HepG2 (cell line): ENCODE data around the gene ZNF391. TPM values are rescaled to one million over a fixed set of nuclear protein-coding genes. Genes with fewer than 3 reads are reported as not detected.
"Not testable (repeated sequence)": the region's sequence is repeated elsewhere in the genome, so short reads cannot be mapped to it uniquely, and the experiment has no call there.

Experiments used
- ATAC-seq: fragments of 200-7000 bp; cut with Tn5 transposase; 3 replicates; pipeline ENCODE4 v1.9.1; 2020; ENCODE audit warnings: mild to moderate bottlenecking, moderate library complexity
- BruUV-seq: library from RNA; stranded (reverse); fragments of 400-500 nt; replicated peaks from 2 replicates; lab custom pipeline; 2021; lab: Mats Ljungman, UMichigan
- CTCF ChIA-PET: fragments of 300-600 bp; formaldehyde crosslinking; extraction: SDS; loops from one replicate; lab custom pipeline; 2021; ENCODE audit warnings: low total read pairs, inconsistent platforms, low intra/inter-chr PET ratio; lab: Yijun Ruan, JAX
- POLR2A ChIA-PET: fragments of 350-600 bp; sonication (Branson Sonifier 250); formaldehyde crosslinking; loops from one replicate; lab custom pipeline; 2020; ENCODE audit warnings: antibody characterized with exemption, inconsistent platforms; lab: Yijun Ruan, JAX
- DNase-seq: peaks from one replicate; pipeline ENCODE4 v3.0.0-alpha.2; 2015; ENCODE audit warnings: low spot score
- FAIRE-seq: peaks from 3 replicates; lab custom pipeline; 2011; peaks lifted over from hg19 to GRCh38; lab: Jason Lieb, UNC
- H2AFZ ChIP-seq: one replicate; pipeline ENCODE4 v1.6.1; 2011; ENCODE audit warnings: low read length, inconsistent platforms
- H3K27ac ChIP-seq: fragments of 300-600 bp; 3 replicates; pipeline ENCODE4 v1.8.0; 2011; ENCODE audit warnings: mixed run types, mild to moderate bottlenecking, mixed read lengths, low read length, inconsistent platforms; ENCODE audit not compliant: insufficient read depth; ENCODE audit errors: extremely low read length
- H3K27me3 ChIP-seq, 2 experiments: fragments of 200-600 bp in 1 of 2; 2 replicates in 1 of 2; 3 replicates in 1 of 2; pipeline versions ENCODE4 v1.6.0 to v1.8.0; 2011; ENCODE audit warnings: low read length in 2 of 2, mild to moderate bottlenecking in 2 of 2, moderate library complexity in 2 of 2, inconsistent platforms in 1 of 2; ENCODE audit not compliant: insufficient read depth in 2 of 2, control insufficient read depth in 1 of 2
- H3K36me3 ChIP-seq, 2 experiments: fragments of 200-600 bp in 1 of 2; replicated peaks in 1 of 2; 2 replicates in 1 of 2; 3 replicates in 1 of 2; pipeline versions ENCODE4 v1.5.1 to v1.8.0; 2011; ENCODE audit warnings: low read length in 2 of 2, inconsistent platforms in 1 of 2; ENCODE audit not compliant: insufficient read depth in 2 of 2, control insufficient read depth in 1 of 2
- H3K4me1 ChIP-seq: 2 replicates; pipeline ENCODE4 v1.5.1; 2012; ENCODE audit warnings: low read length, inconsistent platforms; ENCODE audit not compliant: insufficient read depth
- H3K4me2 ChIP-seq: 2 replicates; pipeline ENCODE4 v1.6.0; 2011; ENCODE audit warnings: low read depth, low read length, inconsistent platforms
- H3K4me3 ChIP-seq, 3 experiments: fragments of 200-600 bp in 1 of 3; sonication (generic), shearing (Covaris generic) in 1 of 3; replicated peaks in 1 of 3; 2 replicates each; pipeline ENCODE4 v1.5.1; 2011 to 2016; ENCODE audit warnings: low read length in 3 of 3, inconsistent platforms in 2 of 3, low read depth in 2 of 3, mild to moderate bottlenecking in 2 of 3, control low read depth in 1 of 3, mixed read lengths in 1 of 3; ENCODE audit not compliant: insufficient read depth in 1 of 3
- H3K79me2 ChIP-seq: one replicate; pipeline ENCODE4 v1.6.1; 2011; ENCODE audit warnings: low read length, inconsistent platforms; ENCODE audit not compliant: insufficient read depth
- H3K9ac ChIP-seq: 2 replicates; pipeline ENCODE4 v1.6.0; 2011; ENCODE audit warnings: mild to moderate bottlenecking, low read depth, low read length, inconsistent platforms; ENCODE audit not compliant: insufficient read depth
- H3K9me3 ChIP-seq: 2 replicates; pipeline ENCODE4 v1.5.1; 2012; ENCODE audit warnings: mild to moderate bottlenecking, low read length
- H4K20me1 ChIP-seq: 2 replicates; pipeline ENCODE4 v1.6.0; 2011; ENCODE audit warnings: inconsistent platforms, mild to moderate bottlenecking, low read length, moderate library complexity; ENCODE audit not compliant: insufficient read depth
- SALL2 ChIP-seq: sonication (generic); formaldehyde crosslinking; IDR thresholded peaks from 2 replicates; pipeline ENCODE4 v1.8.1; 2023; ENCODE audit warnings: mild to moderate bottlenecking, missing genetic modification reagents, inconsistent platforms
- ZNF33B ChIP-seq: sonication (generic); formaldehyde crosslinking; IDR thresholded peaks from 2 replicates; pipeline ENCODE4 v1.5.1; 2020; ENCODE audit warnings: mild to moderate bottlenecking, missing genetic modification reagents
- ZNF446 ChIP-seq: sonication (generic); formaldehyde crosslinking; IDR thresholded peaks from 2 replicates; pipeline ENCODE4 v1.5.0; 2020; ENCODE audit warnings: mild to moderate bottlenecking, missing genetic modification reagents
- ZNF878 ChIP-seq: sonication (generic); formaldehyde crosslinking; IDR thresholded peaks from 2 replicates; pipeline ENCODE4 v1.8.1; 2023; ENCODE audit warnings: mild to moderate bottlenecking, missing genetic modification reagents, moderate library complexity
- WGBS: methylation state at CpG from one replicate; pipeline ENCODE4 v1.1.6; 2017; ENCODE audit warnings: low lambda C conversion rate; 5-methylcytosine and 5-hydroxymethylcytosine counted together
- in situ Hi-C: cut with HindIII; loops from 2 replicates; pipeline ENCODE4 v1.10.0; 2017; ENCODE audit warnings: low pct_unique_long_range_greater_than_20kb; ENCODE audit not compliant: extremely low pct_ligation_motif_present
- intact Hi-C: fragments of 100-400 bp; cut with micrococcal nuclease; formaldehyde crosslinking; loops from one replicate; pipeline ENCODE4 v1.10.0; 2022; ENCODE audit not compliant: unreplicated experiment
- polyA plus RNA-seq, 8 experiments: library from polyadenylated mRNA; depleted of rRNA in 3 of 8; stranded (reverse) in 7 of 8; unstranded in 1 of 8; fragments of >200 nt; fragmentation: Illumina TruSeq in 4 of 8; extraction: Trizol in 4 of 8; gene quantifications; 2 replicates each; pipeline versions ENCODE4 v1.2.1 to v1.2.3, GENCODE V29; 2011 to 2016; ENCODE audit warnings: low read depth in 4 of 8, missing spikeins in 1 of 8, mixed read lengths in 1 of 8; ENCODE audit not compliant: insufficient read depth in 1 of 8
- total RNA-seq, 5 experiments: library from RNA; depleted of rRNA; stranded (reverse); fragments of >200 nt; fragmentation: Illumina TruSeq; extraction: Trizol; gene quantifications; 2 replicates each; pipeline ENCODE4 v1.2.3, GENCODE V29; 2016; ENCODE audit warnings: low read depth in 1 of 5
- TF ChIP-seq, protein P1 (sequence below): sonication (generic); formaldehyde crosslinking; IDR thresholded peaks from 2 replicates; pipeline ENCODE4 v1.4.0; 2020; ENCODE audit warnings: mild to moderate bottlenecking, missing genetic modification reagents
- TF ChIP-seq, protein P2 (sequence below): sonication (generic); formaldehyde crosslinking; IDR thresholded peaks from 2 replicates; pipeline ENCODE4 v1.5.1; 2020; ENCODE audit warnings: mild to moderate bottlenecking, missing genetic modification reagents, borderline replicate concordance
- TF ChIP-seq, protein P3 (sequence below): sonication (generic); formaldehyde crosslinking; IDR thresholded peaks from 2 replicates; pipeline ENCODE4 v1.8.0; 2022; ENCODE audit warnings: missing genetic modification reagents, mild to moderate bottlenecking, inconsistent platforms, borderline replicate concordance
- TF ChIP-seq, protein P4 (sequence below): sonication (generic); formaldehyde crosslinking; IDR thresholded peaks from 2 replicates; pipeline ENCODE4 v1.8.1; 2022; ENCODE audit warnings: mild to moderate bottlenecking, missing genetic modification reagents

The ZNF391 gene
- total and polyA plus RNA-seq, 2 of the 13 experiments (the other 11 are each of a cell fraction or from before 2014, with no cell fraction given), result 0.78 to 1.7 TPM

DNA sequence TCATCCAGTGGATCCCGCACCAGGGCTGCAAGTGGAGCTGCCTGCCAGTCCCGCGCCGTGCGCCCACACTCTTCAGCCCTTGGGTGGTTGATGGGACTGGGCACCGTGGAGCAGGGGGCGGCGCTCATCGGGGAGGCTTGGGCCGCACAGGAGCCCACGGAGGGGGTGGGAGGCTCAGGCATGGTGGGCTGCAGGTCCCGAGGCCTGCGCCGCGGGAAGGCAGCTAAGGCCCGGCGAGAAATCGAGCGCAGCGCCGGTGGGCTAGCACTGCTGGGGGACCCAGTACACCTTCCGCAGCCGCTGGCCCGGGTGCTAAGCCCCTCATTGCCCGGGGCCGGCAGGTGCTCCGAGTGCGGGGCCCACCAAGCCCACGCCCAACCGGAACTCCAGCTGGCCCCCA, 7.6 kb upstream of the ZNF391 start:
- FAIRE-seq, result not testable (repeated sequence)

DNA sequence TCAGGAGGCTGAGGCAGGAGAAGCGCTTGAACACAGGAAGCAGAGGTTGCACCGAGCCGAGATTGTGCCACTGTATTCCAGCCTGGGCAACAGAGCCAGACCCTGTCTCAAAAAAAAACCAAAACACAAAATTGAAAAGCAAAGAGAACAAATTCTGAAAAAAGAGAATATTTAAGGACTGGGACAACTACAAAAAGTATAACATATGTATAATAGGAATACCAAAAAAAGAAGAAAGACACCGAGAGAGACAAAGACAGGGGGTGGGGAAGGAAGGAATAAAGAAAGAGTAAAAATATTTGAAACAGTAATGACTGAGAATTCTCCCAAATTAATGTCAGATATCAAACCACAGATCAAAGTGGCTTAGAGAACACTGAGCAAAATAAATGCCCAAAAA, 5.5 kb upstream of the ZNF391 start:
- ChIA-PET POLR2A (no interaction called here), CTCF (no interaction called here)
- Histone ChIP-seq H3K27me3 (no peaks in the 10 kb centered on the region), H3K9me3 (peaks cover 15% of the 10 kb centered on the region), H4K20me1 (no peaks in the 10 kb centered on the region), H3K79me2 (no peaks in the 10 kb centered on the region), H3K4me3 (no peak overlapping the region), H2AFZ (no peak overlapping the region), H3K4me1 (no peaks in the 10 kb centered on the region), H3K27ac (no peak overlapping the region), H3K9ac (no peak overlapping the region), H3K4me2 (no peak overlapping the region), H3K36me3 (no peaks in the 10 kb centered on the region)
- WGBS, result under 1% methylated on average over 4 of the region's 4 CpGs
- ATAC-seq (no peak), DNase-seq (no peak), FAIRE-seq (no peak)
- in situ Hi-C loops (no loop called here), intact Hi-C loops (no loop called here)
- BruUV-seq, result no TSS peak
- no peak for TF ChIP-seq SALL2 (CRISPR knock-in tag)
- no peak for TF ChIP-seq ZNF446 (CRISPR knock-in tag)
- TF ChIP-seq, protein P1, sequence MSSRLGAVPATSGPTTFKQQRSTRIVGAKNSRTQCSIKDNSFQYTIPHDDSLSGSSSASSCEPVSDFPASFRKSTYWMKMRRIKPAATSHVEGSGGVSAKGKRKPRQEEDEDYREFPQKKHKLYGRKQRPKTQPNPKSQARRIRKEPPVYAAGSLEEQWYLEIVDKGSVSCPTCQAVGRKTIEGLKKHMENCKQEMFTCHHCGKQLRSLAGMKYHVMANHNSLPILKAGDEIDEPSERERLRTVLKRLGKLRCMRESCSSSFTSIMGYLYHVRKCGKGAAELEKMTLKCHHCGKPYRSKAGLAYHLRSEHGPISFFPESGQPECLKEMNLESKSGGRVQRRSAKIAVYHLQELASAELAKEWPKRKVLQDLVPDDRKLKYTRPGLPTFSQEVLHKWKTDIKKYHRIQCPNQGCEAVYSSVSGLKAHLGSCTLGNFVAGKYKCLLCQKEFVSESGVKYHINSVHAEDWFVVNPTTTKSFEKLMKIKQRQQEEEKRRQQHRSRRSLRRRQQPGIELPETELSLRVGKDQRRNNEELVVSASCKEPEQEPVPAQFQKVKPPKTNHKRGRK (CRISPR knock-in tag), result no peak
- TF ChIP-seq ZNF33B (CRISPR knock-in tag), result no peak
- TF ChIP-seq, protein P2, sequence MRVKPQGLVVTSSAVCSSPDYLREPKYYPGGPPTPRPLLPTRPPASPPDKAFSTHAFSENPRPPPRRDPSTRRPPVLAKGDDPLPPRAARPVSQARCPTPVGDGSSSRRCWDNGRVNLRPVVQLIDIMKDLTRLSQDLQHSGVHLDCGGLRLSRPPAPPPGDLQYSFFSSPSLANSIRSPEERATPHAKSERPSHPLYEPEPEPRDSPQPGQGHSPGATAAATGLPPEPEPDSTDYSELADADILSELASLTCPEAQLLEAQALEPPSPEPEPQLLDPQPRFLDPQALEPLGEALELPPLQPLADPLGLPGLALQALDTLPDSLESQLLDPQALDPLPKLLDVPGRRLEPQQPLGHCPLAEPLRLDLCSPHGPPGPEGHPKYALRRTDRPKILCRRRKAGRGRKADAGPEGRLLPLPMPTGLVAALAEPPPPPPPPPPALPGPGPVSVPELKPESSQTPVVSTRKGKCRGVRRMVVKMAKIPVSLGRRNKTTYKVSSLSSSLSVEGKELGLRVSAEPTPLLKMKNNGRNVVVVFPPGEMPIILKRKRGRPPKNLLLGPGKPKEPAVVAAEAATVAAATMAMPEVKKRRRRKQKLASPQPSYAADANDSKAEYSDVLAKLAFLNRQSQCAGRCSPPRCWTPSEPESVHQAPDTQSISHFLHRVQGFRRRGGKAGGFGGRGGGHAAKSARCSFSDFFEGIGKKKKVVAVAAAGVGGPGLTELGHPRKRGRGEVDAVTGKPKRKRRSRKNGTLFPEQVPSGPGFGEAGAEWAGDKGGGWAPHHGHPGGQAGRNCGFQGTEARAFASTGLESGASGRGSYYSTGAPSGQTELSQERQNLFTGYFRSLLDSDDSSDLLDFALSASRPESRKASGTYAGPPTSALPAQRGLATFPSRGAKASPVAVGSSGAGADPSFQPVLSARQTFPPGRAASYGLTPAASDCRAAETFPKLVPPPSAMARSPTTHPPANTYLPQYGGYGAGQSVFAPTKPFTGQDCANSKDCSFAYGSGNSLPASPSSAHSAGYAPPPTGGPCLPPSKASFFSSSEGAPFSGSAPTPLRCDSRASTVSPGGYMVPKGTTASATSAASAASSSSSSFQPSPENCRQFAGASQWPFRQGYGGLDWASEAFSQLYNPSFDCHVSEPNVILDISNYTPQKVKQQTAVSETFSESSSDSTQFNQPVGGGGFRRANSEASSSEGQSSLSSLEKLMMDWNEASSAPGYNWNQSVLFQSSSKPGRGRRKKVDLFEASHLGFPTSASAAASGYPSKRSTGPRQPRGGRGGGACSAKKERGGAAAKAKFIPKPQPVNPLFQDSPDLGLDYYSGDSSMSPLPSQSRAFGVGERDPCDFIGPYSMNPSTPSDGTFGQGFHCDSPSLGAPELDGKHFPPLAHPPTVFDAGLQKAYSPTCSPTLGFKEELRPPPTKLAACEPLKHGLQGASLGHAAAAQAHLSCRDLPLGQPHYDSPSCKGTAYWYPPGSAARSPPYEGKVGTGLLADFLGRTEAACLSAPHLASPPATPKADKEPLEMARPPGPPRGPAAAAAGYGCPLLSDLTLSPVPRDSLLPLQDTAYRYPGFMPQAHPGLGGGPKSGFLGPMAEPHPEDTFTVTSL (CRISPR knock-in tag), result no peak
- TF ChIP-seq, protein P3, sequence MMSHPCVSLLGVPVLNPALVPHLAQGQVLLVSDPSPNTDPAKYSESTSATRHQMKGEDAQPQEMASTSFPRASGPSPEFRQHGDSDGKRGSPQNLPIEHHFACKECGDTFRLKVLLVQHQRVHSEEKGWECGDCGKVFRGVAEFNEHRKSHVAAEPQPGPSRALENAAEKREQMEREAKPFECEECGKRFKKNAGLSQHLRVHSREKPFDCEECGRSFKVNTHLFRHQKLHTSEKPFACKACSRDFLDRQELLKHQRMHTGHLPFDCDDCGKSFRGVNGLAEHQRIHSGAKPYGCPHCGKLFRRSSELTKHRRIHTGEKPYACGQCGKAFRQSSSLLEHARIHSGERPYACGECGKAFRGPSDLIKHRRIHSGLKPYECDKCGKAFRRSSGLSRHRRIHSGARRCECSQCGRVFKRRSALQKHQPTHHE (CRISPR knock-in tag), result no peak
- TF ChIP-seq, protein P4, sequence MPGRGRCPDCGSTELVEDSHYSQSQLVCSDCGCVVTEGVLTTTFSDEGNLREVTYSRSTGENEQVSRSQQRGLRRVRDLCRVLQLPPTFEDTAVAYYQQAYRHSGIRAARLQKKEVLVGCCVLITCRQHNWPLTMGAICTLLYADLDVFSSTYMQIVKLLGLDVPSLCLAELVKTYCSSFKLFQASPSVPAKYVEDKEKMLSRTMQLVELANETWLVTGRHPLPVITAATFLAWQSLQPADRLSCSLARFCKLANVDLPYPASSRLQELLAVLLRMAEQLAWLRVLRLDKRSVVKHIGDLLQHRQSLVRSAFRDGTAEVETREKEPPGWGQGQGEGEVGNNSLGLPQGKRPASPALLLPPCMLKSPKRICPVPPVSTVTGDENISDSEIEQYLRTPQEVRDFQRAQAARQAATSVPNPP, result no peak
- no peak for TF ChIP-seq ZNF878 (CRISPR knock-in tag)

More for the DNA sequence above, 7.6 kb upstream of the ZNF391 start:
- BruUV-seq, DNase-seq, H3K27ac ChIP-seq, H3K36me3 ChIP-seq, H3K4me2 ChIP-seq, CTCF ChIA-PET, POLR2A ChIA-PET, H3K27me3 ChIP-seq, ATAC-seq, H3K9ac ChIP-seq, H2AFZ ChIP-seq, H3K79me2 ChIP-seq, H4K20me1 ChIP-seq, H3K4me3 ChIP-seq, intact Hi-C loops, H3K4me1 ChIP-seq, in situ Hi-C loops: not testable (repeated sequence)
- WGBS, result 100% methylated on average over 6 of the region's 30 CpGs
- peaks cover 15% of the 10 kb centered on the region for H3K9me3 ChIP-seq
